Fibroblast of mammary gland (primary cell): ENCODE results near the gene AKR1C8.
"Not testable (repeated sequence)": the region's sequence is repeated elsewhere in the genome, so short reads cannot be mapped to it uniquely, and the experiment has no call there.

Experiments used
- DNase-seq: peaks from one replicate; pipeline ENCODE4 v3.0.0-alpha.2; 2010; ENCODE audit warnings: low read depth
- H3K4me3 ChIP-seq: 2 replicates; pipeline ENCODE4 v1.5.1; 2011; ENCODE audit warnings: low read depth, mild to moderate bottlenecking, low read length, moderate library complexity; ENCODE audit not compliant: control insufficient read depth
- TF ChIP-seq, protein P1 (sequence below): conservative IDR thresholded peaks from 2 replicates; pipeline ENCODE4 v1.5.1; 2011; ENCODE audit warnings: low read depth, low read length, inconsistent platforms; ENCODE audit not compliant: control insufficient read depth, insufficient read depth

The AKR1C8 gene

GRCh38 chr10:5211696-5212536, 27.0 kb upstream of the AKR1C8 start:
- TF ChIP-seq, protein P1, sequence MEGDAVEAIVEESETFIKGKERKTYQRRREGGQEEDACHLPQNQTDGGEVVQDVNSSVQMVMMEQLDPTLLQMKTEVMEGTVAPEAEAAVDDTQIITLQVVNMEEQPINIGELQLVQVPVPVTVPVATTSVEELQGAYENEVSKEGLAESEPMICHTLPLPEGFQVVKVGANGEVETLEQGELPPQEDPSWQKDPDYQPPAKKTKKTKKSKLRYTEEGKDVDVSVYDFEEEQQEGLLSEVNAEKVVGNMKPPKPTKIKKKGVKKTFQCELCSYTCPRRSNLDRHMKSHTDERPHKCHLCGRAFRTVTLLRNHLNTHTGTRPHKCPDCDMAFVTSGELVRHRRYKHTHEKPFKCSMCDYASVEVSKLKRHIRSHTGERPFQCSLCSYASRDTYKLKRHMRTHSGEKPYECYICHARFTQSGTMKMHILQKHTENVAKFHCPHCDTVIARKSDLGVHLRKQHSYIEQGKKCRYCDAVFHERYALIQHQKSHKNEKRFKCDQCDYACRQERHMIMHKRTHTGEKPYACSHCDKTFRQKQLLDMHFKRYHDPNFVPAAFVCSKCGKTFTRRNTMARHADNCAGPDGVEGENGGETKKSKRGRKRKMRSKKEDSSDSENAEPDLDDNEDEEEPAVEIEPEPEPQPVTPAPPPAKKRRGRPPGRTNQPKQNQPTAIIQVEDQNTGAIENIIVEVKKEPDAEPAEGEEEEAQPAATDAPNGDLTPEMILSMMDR, result no peak
- DNase-seq, result no peak
- no peak overlapping the region for H3K4me3 ChIP-seq

GRCh38 chr10:5210261-5210660, 25.3 kb upstream of the AKR1C8 start:
- H3K4me3 ChIP-seq, DNase-seq: not testable (repeated sequence)
- TF ChIP-seq, protein P1, result peak; percentile 16

DNA sequence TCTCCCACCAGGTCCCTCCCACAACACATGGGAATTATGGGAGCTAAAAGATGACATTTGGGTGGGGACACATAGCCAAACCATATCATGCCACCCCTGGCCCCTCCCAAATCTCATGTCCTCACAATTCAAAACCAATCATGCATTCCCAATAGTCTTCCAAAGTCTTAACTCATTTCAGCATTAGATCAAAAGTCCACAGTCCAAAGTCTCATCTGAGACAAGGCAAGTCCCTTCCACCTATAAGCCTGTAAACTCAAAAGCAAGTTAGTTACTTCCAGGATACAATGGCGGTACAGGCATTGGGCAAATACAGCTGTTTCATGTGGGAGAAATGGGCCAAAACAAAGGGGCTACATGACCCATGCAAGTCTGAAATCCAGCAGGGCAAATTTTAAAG, 24.8 kb upstream of the AKR1C8 start:
- DNase-seq, H3K4me3 ChIP-seq: not testable (repeated sequence)

- H3K4me3 ChIP-seq, result no peak overlapping the region
- TF ChIP-seq, protein P1, result no peak
- no peak for DNase-seq
Measured at GRCh38 chr10:5206799-5207198, 21.8 kb upstream of the AKR1C8 start.

- H3K4me3 ChIP-seq, result no peak overlapping the region
- TF ChIP-seq, protein P1, result no peak
- no peak for DNase-seq
Measured at GRCh38 chr10:5199398-5199797, 14.4 kb upstream of the AKR1C8 start.

DNA sequence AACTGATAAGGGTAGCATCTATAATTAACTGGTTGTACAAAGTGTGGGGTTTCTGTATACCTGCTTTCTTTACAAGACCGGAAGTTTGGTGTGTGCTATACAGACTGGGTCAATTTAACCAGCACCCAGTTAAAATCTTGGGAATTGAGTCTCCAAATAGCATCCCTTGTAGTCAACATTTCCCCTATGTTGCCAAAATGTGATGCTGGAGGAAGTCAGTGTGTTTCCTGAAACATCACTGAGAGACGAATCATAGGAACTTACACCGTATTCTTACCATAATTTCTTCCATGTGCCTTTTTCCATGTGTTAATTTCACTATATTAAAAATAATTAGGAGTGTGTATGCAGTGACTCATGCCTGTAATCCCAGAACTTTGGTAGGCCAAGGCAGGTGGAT, 13.4 kb upstream of the AKR1C8 start:
- H3K4me3 ChIP-seq, result no peak overlapping the region
- DNase-seq, result peak; percentile 35
- TF ChIP-seq, protein P1, result no peak

- no peak within 1 kb of the TSS for H3K4me3 ChIP-seq
- no peak for DNase-seq
- TF ChIP-seq, protein P1, result no peak
Measured at GRCh38 chr10:5196702-5197113, 11.8 kb upstream of the AKR1C8 start, which contains the start of gene AKR1C4. TSS of gene AKR1C4 (plus strand) at chr10:5196837. CDS start at chr10:5196868, 31 bp downstream.
